CD4-positive, alpha-beta T cell treated with Interleukin-21 for 1 hour (primary cell): ENCODE measurements around the gene S1PR4.

ENCODE experiments used
- DNase-seq: peaks from one replicate; pipeline ENCODE4 v3.0.0-alpha.2; 2020

The S1PR4 gene

GRCh38 chr19:3224346-3225168 lies 46.0 kb downstream of the S1PR4 start, which contains the start of gene CELF5:
TSS of gene CELF5 (plus strand) at chr19:3224661. CDS start at chr19:3224740, 79 bp downstream.
- DNase-seq: peak; percentile 61

GRCh38 chr19:3225169-3225485 lies 46.6 kb downstream of the S1PR4 start:
- no peak for DNase-seq

GRCh38 chr19:3225677-3226093 lies 47.1 kb downstream of the S1PR4 start:
- DNase-seq: no peak

- DNase-seq: no peak
These were observed 48.6 kb downstream of the S1PR4 start for GRCh38 chr19:3227054-3227626.

- no peak for DNase-seq
These were observed 50.8 kb downstream of the S1PR4 start for GRCh38 chr19:3229346-3229743.
